Lower lobe of right lung (tissue), 2 donors: ENCODE data around the gene SMYD1. TPM values are rescaled to one million over a fixed set of nuclear protein-coding genes. Genes with fewer than 3 reads are reported as not detected.

Experiments
- ATAC-seq, 2 donors: fragments of 200-7000 bp; cut with Tn5 transposase; one replicate each; pipeline ENCODE4 v1.9.1; 2020 to 2022; ENCODE audit warnings: mild to moderate bottlenecking in 2 of 2, moderate library complexity in 2 of 2
- DNase-seq: peaks from one replicate; pipeline ENCODE4 v3.0.0-alpha.2; 2020
- H3K27ac ChIP-seq: fragments of 200-600 bp; one replicate; pipeline ENCODE4 v1.8.0; 2022
- H3K27me3 ChIP-seq: fragments of 200-600 bp; one replicate; pipeline ENCODE4 v1.8.0; 2022; ENCODE audit warnings: low read depth
- H3K36me3 ChIP-seq: fragments of 200-600 bp; one replicate; pipeline ENCODE4 v1.8.0; 2022; ENCODE audit warnings: mild to moderate bottlenecking
- H3K4me1 ChIP-seq: fragments of 200-600 bp; one replicate; pipeline ENCODE4 v1.8.0; 2022
- H3K4me3 ChIP-seq: fragments of 200-600 bp; one replicate; pipeline ENCODE4 v1.8.0; 2022; ENCODE audit warnings: mild to moderate bottlenecking
- H3K9me3 ChIP-seq: fragments of 200-600 bp; one replicate; pipeline ENCODE4 v1.8.0; 2022
- CTCF ChIP-seq: fragments of 200-600 bp; IDR thresholded peaks from one replicate; pipeline ENCODE4 v1.8.0; 2022; ENCODE audit warnings: antibody characterized with exemption, mild to moderate bottlenecking
- intact Hi-C: fragments of 100-400 bp; cut with DNase I; formaldehyde crosslinking; loops from one replicate; pipeline ENCODE4 v1.11.0; 2022
- total RNA-seq: library from RNA; stranded (reverse); fragmentation: NEBNext Ultra II Directional; extraction: Animal tissue kit (Norgen Biotek cat#: 25700); gene quantifications from one replicate; pipeline ENCODE4 v1.2.1, GENCODE V29; 2021
- donor health status: DM: no; HTN: yes; CAD: no; lungs with severe emphysema.

The SMYD1 gene
- total RNA-seq, 1 donor from 2014 or later: not detected

- no peak for TF ChIP-seq CTCF
- DNase-seq: no peak
- Histone ChIP-seq H3K27ac (no peak overlapping the region), H3K9me3 (no peaks in the 10 kb centered on the region), H3K4me1 (no peaks in the 10 kb centered on the region), H3K27me3 (no peaks in the 10 kb centered on the region), H3K36me3 (no peaks in the 10 kb centered on the region), H3K4me3 (no peak overlapping the region)
- intact Hi-C loops: no loop called here
- no peak for ATAC-seq
Measured at GRCh38 chr2:88088999-88089398, 21.4 kb downstream of the SMYD1 start.

GRCh38 chr2:88090446-88091283 lies 23.0 kb downstream of the SMYD1 start:
- DNase-seq (no peak), ATAC-seq (no peak)
- Histone ChIP-seq H3K4me3 (no peak overlapping the region), H3K4me1 (no peaks in the 10 kb centered on the region), H3K27ac (no peak overlapping the region), H3K36me3 (no peaks in the 10 kb centered on the region), H3K27me3 (no peaks in the 10 kb centered on the region), H3K9me3 (no peaks in the 10 kb centered on the region)
- no peak for TF ChIP-seq CTCF
- intact Hi-C loops: no loop called here

GRCh38 chr2:88091943-88092342 lies 24.3 kb downstream of the SMYD1 start:
- no peak for TF ChIP-seq CTCF
- no peak for DNase-seq
- H3K36me3 ChIP-seq: no peaks in the 10 kb centered on the region
- H3K27me3 ChIP-seq: no peaks in the 10 kb centered on the region
- no peak for ATAC-seq
- H3K9me3 ChIP-seq: no peaks in the 10 kb centered on the region
- H3K27ac ChIP-seq: no peak overlapping the region
- H3K4me1 ChIP-seq: no peaks in the 10 kb centered on the region
- intact Hi-C loops: no loop called here
- no peak overlapping the region for H3K4me3 ChIP-seq

- no peak overlapping the region for H3K4me3 ChIP-seq
- no peak overlapping the region for H3K27ac ChIP-seq
- DNase-seq (no peak), ATAC-seq (no peak)
- H3K27me3 ChIP-seq: no peaks in the 10 kb centered on the region
- H3K36me3 ChIP-seq: no peaks in the 10 kb centered on the region
- intact Hi-C loops: no loop called here
- TF ChIP-seq CTCF: no peak
- H3K9me3 ChIP-seq: no peaks in the 10 kb centered on the region
- H3K4me1 ChIP-seq: no peaks in the 10 kb centered on the region
Measured at GRCh38 chr2:88092773-88093172, 25.1 kb downstream of the SMYD1 start.

- Histone ChIP-seq H3K4me3 (no peak overlapping the region), H3K27ac (no peak overlapping the region), H3K4me1 (no peaks in the 10 kb centered on the region), H3K36me3 (no peaks in the 10 kb centered on the region), H3K27me3 (no peaks in the 10 kb centered on the region), H3K9me3 (no peaks in the 10 kb centered on the region)
- no peak for DNase-seq
- intact Hi-C loops: no loop called here
- no peak for ATAC-seq
- no peak for TF ChIP-seq CTCF
Measured at GRCh38 chr2:88095022-88095421, 27.4 kb downstream of the SMYD1 start.
